Measurements from ENCODE around the gene SRPX.

SRPX gene

GRCh38 chrX:38220415-38221390 lies at the start of gene SRPX:
SRPX (minus strand) TSS chrX:38220871; CDS start chrX:38220792, 79 bp downstream.
- H2AFZ ChIP-seq = peak within 1 kb of the TSS; percentile 64
- no peak for TF ChIP-seq CTCF (IDR thresholded peaks at IDR 0.05)
- H3K27ac ChIP-seq = no peak within 1 kb of the TSS
- no peak within 1 kb of the TSS for H3K9ac ChIP-seq
- no peaks in the 10 kb centered on the region for H3K36me3 ChIP-seq (ENCODE audit: control insufficient read depth, insufficient read depth, low read length)
- H3K4me3 ChIP-seq (ENCODE audit: low read depth, low read length) = peak within 1 kb of the TSS; percentile 16
- H3K79me2 ChIP-seq = no peaks in the 10 kb centered on the region
- H3K9me3 ChIP-seq (ENCODE audit: control insufficient read depth, low read length) = no peaks in the 10 kb centered on the region
- no peaks in the 10 kb centered on the region for H3K27me3 ChIP-seq (ENCODE audit: control insufficient read depth, insufficient read depth, low read length)
- peak within 1 kb of the TSS; percentile 65 for H3K4me2 ChIP-seq (ENCODE audit: low read length)
- H3K4me1 ChIP-seq = no peaks in the 10 kb centered on the region

- H3K27me3 ChIP-seq (ENCODE audit: control insufficient read depth, insufficient read depth, low read length) = no peaks in the 10 kb centered on the region
- no peak overlapping the region for H3K4me3 ChIP-seq (ENCODE audit: low read depth, low read length)
- no peaks in the 10 kb centered on the region for H3K36me3 ChIP-seq (ENCODE audit: control insufficient read depth, insufficient read depth, low read length)
- H3K27ac ChIP-seq = no peak overlapping the region
- no peaks in the 10 kb centered on the region for H3K9me3 ChIP-seq (ENCODE audit: control insufficient read depth, low read length)
- H3K9ac ChIP-seq = no peak overlapping the region
- no peak for TF ChIP-seq CTCF (IDR thresholded peaks at IDR 0.05)
- no peaks in the 10 kb centered on the region for H3K79me2 ChIP-seq
- H3K4me2 ChIP-seq (ENCODE audit: low read length) = no peak overlapping the region
- no peaks in the 10 kb centered on the region for H3K4me1 ChIP-seq
- H2AFZ ChIP-seq = no peak overlapping the region
Measured at GRCh38 chrX:38268011-38268410, 47.3 kb upstream of the SRPX start.

GRCh38 chrX:38262715-38263620 lies 42.3 kb upstream of the SRPX start:
- Histone ChIP-seq H3K4me3 (ENCODE audit: low read depth, low read length) (no peak overlapping the region), H3K36me3 (ENCODE audit: control insufficient read depth, insufficient read depth, low read length) (no peaks in the 10 kb centered on the region), H3K27ac (no peak overlapping the region), H3K27me3 (ENCODE audit: control insufficient read depth, insufficient read depth, low read length) (no peaks in the 10 kb centered on the region), H2AFZ (no peak overlapping the region), H3K9ac (no peak overlapping the region), H3K4me1 (no peaks in the 10 kb centered on the region), H3K4me2 (ENCODE audit: low read length) (no peak overlapping the region), H3K79me2 (no peaks in the 10 kb centered on the region), H3K9me3 (ENCODE audit: control insufficient read depth, low read length) (no peaks in the 10 kb centered on the region)
- TF ChIP-seq CTCF (IDR thresholded peaks at IDR 0.05) = no peak

DNA sequence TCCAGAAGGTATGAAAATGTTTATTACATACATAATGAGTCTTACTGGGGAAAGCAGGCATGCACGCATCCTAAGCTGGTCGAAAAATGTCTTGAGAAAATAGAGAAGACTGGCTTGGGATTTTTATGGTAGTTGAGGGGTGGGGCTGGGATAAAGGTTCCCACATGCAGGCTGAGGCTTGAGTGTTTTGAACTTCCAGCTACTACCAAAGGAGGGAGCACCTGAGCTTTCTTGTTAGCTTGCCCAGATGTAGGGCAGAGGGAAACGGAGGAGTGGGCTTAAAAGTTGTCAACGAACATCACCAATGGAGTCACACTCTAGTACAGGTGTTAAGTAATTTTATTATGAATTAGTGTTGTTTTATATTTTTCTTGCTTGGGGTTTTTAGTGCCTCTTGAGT lies 39.6 kb upstream of the SRPX start:
- Histone ChIP-seq H3K4me1 (no peaks in the 10 kb centered on the region), H2AFZ (no peak overlapping the region), H3K27me3 (ENCODE audit: control insufficient read depth, insufficient read depth, low read length) (no peaks in the 10 kb centered on the region), H3K27ac (no peak overlapping the region), H3K36me3 (ENCODE audit: control insufficient read depth, insufficient read depth, low read length) (no peaks in the 10 kb centered on the region), H3K9ac (no peak overlapping the region), H3K4me2 (ENCODE audit: low read length) (no peak overlapping the region), H3K79me2 (no peaks in the 10 kb centered on the region), H3K4me3 (ENCODE audit: low read depth, low read length) (no peak overlapping the region), H3K9me3 (ENCODE audit: control insufficient read depth, low read length) (no peaks in the 10 kb centered on the region)
- TF ChIP-seq CTCF (IDR thresholded peaks at IDR 0.05) = no peak

All from parathyroid adenoma (tissue), 2 donors.